Activated CD8-positive, alpha-beta memory T cell treated with anti-CD3 and anti-CD28 coated beads for 4 hours (primary cell): ENCODE data around the gene C7orf25.

Source experiments
- DNase-seq, 2 donors: peaks; one replicate each; pipeline ENCODE4 v3.0.0-alpha.2; 2020; ENCODE audit warnings: low read depth in 2 of 2

Gene C7orf25

DNA sequence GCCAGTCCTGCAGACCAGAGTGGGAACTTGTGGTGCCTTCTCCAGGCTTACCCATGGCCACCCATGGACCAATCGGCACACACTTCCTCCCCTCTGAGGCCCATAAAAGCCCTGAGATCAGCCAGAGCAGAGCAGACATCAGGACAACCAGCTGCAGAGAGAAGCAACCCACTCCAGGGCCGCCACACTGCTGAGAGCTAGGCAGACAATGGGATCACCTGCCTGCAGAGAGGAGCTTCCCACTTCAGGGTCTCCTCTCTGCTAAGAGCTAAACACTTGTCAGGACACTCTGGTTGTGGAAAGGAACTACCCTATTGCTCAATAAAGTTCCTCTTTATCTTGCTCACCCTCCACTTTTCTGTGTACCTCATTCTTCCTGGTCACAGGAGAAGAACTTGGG lies 34.0 kb downstream of the C7orf25 start:
- no peak for DNase-seq

DNA sequence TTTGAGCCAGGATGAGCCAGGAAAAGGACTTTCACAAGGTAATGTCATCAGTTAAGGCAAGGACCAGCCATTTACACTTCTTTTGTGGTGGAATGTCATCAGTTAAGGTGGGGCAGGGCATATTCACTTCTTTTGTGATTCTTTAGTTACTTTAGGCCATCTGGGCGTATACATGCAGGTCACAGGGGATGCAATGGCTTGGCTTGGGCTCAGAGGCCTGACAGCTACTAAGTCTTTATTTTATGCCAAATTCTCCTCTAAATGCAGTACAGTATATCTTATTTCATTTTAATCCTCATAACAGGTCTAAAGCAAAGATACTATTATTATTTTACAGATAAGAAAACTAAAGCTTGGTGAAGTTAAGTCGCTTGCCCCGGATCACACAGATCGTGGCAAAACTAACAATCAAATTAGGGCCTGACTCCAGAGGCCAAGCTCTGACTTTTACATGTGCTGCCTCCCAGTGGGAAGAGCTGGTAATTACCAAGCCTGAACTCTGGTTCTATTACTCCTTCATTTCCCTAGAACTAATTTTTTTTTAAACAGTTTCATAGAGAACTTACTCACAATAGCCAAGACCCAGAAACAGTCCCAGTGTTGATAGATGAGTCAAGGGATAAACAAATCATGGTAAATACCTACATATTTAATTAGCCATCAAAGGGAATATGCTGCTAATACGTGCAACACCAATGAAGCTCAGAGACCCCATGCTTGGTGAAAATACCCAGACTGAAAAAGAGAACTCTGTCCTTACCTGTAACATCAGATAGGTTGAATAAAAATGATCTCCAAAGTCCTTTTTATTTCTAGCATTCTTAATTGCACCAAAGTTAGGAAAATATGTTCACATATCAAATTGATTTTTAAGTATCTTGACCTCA lies 35.4 kb downstream of the C7orf25 start:
- DNase-seq: no peak

DNA sequence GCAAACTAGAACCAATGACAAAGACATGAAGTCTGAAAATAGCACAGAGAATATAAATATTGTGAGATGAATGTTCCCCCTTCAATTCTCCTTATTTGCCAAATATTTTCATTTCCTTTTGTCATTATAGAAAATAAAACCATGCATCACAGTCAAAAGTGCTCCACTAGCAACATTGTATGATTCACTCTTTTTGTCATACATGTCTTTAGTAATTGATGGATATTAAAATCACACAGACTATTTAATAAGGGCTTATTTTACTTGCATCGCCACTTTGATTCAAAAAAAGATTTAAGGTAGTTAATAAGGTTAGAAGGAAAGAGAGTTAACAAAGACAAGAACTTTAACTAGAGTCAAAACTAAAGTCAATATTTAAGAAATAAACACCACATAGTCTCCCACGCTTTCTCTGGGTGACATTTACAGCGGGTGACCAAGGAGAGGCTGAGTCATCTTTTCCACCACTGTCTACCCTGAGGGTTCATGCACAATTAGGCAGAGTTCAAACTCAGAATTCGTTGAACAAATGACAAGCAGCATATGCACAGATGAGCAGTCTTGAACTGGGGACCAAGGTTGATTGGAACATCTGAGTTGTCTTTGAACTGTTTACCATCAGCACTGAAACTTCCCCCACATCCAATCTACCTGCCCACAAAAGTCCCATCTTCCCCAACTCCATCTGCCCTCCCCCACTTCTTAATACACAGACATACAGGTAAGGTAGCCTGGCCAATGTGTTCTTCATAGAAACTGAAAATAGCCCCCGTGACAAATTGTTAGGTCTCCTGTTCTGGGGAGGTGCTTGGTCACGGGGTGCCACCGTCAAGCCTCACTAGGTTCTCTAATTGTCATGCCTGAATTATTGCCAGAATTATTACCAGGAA lies 42.5 kb downstream of the C7orf25 start:
- no peak for DNase-seq

GRCh38 chr7:42868480-42868879 lies 43.4 kb downstream of the C7orf25 start:
- no peak for DNase-seq
